ENCODE measurements around the gene TM9SF1. TPM values are rescaled to one million over a fixed set of nuclear protein-coding genes. Genes with fewer than 3 reads are reported as not detected.

TM9SF1 gene
- total RNA-seq, 1 experiment from 2014 or later = 31.3 TPM

- DNase-seq = no peak
- Histone ChIP-seq H3K36me3 (ENCODE audit: insufficient read depth, low read length) (0 out of 2 replicates have a peak, but pooled peaks cover 12% of the 10 kb centered on the region), H3K9me2 (replicated peaks; ENCODE audit: insufficient read depth, low read length) (no peaks in the 10 kb centered on the region), H3K27ac (ENCODE audit: low read length) (peak overlapping the region; percentile 52), H3K27me3 (ENCODE audit: low read length) (no peaks in the 10 kb centered on the region), H3K4me1 (ENCODE audit: low read length) (peaks cover 7% of the 10 kb centered on the region), H3K9me3 (ENCODE audit: low read length) (no peaks in the 10 kb centered on the region), H3K79me2 (ENCODE audit: low read length) (peaks cover 15% of the 10 kb centered on the region), H4K20me1 (ENCODE audit: insufficient read depth, low read depth, low read length) (no peaks in the 10 kb centered on the region), H3K4me3 (ENCODE audit: low read length) (peak overlapping the region; percentile 64), H3K9ac (ENCODE audit: low read length) (peak overlapping the region; percentile 75), H2AFZ (ENCODE audit: low read length) (no peak overlapping the region), H3K4me2 (ENCODE audit: low read depth, low read length, poor library complexity, severe bottlenecking) (peak overlapping the region; percentile 70)
These were observed 22.9 kb downstream of the TM9SF1 start for GRCh38 chr14:24172261-24172860.

DNA sequence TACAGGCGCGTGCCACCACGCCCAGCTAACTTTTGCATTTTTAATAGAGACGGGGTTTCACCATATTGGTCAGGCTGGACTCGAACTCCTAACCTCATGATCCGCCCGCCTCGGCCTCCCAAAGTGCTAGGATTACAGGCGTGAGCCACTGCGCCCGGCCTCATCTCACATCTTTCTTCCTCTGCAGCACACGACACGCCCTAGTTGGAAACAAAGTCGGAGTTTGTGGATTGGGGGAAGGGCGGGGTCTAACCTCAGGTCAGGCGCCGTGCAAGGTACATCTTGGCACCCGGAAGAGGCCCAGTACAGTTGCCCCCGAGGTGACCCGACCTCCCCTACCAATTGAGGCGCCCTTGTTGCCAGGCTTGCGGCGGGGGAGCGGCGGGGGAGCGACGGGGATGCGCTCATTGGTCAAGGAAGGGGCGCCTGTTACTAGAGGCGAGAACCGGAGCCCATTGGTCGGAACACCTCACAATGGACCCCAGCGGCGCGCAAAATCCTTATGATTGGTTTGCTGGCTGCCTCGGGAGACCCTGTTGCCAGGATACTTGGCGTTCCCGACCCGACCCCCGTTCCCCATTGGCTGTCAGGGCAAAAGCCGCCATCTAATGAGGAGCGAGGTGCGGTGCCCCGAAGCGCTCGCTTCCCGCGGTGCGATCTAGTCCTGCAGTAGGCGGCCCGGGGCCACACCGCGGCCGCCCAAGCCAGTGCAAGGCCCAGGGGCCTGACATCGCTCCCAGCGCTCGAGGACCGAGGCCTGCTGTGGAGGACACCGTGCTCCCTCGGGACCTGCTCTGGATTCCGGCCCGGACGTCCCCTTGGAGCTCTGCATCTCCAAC lies 23.6 kb downstream of the TM9SF1 start, which contains the start of gene REC8:
Gene REC8, plus strand, starts transcription at position 659 of the 839 bp plus-strand sequence. CDS start 473 bp downstream, outside the sequence.
- Histone ChIP-seq H3K9me3 (ENCODE audit: low read length) (no peaks in the 10 kb centered on the region), H2AFZ (ENCODE audit: low read length) (0 out of 2 replicates have a peak within 1 kb of the TSS, but pooled peaks have one; percentile 22), H3K4me3 (ENCODE audit: low read length) (peak within 1 kb of the TSS; percentile 64), H3K4me2 (ENCODE audit: low read depth, low read length, poor library complexity, severe bottlenecking) (peak within 1 kb of the TSS; percentile 70), H3K27ac (ENCODE audit: low read length) (peak within 1 kb of the TSS; percentile 52), H3K79me2 (ENCODE audit: low read length) (peaks cover 15% of the 10 kb centered on the region), H3K9ac (ENCODE audit: low read length) (peak within 1 kb of the TSS; percentile 75), H3K27me3 (ENCODE audit: low read length) (no peaks in the 10 kb centered on the region), H3K9me2 (replicated peaks; ENCODE audit: insufficient read depth, low read length) (no peaks in the 10 kb centered on the region), H3K4me1 (ENCODE audit: low read length) (peaks cover 7% of the 10 kb centered on the region), H4K20me1 (ENCODE audit: insufficient read depth, low read depth, low read length) (no peaks in the 10 kb centered on the region), H3K36me3 (ENCODE audit: insufficient read depth, low read length) (0 out of 2 replicates have a peak, but pooled peaks cover 5% of the 10 kb centered on the region)
- DNase-seq = peak; percentile 96

DNA sequence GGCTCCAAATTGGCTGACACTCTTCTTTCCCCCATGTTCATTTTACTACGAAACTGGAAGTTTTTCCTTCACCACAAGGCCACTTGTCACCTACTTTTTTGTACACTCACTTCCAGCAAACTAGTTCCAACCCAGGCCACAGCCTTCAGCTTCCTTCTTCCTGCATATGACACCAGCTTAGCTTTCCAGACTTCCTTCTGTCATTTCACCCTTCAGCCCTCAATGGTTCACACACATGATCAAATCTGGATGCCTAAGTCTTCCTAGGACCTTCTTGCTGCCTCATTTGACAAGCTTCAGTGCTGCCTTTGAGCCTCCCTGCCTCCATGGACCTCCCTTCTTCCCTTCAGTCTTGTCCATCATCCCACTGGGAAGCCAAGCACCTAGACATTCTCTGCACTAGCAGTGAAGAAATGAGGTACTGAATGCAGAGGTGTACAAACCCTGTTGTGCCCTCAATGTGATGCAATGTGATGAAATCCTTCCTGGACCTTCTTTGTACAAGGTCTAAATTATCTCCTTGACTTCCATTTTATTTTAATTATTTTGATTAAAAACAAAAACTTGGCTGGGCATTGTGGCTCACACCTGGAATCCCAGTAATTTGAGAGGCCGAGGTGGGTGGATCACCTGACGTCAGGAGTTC lies 27.6 kb downstream of the TM9SF1 start:
- H3K9ac ChIP-seq (ENCODE audit: low read length) = no peak overlapping the region
- H3K9me2 ChIP-seq (replicated peaks; ENCODE audit: insufficient read depth, low read length) = no peaks in the 10 kb centered on the region
- H3K36me3 ChIP-seq (ENCODE audit: insufficient read depth, low read length) = peaks cover 34% of the 10 kb centered on the region; the same call in 1 of the 2 replicates
- no peak for DNase-seq
- no peak overlapping the region for H3K4me3 ChIP-seq (ENCODE audit: low read length)
- H3K27me3 ChIP-seq (ENCODE audit: low read length) = no peaks in the 10 kb centered on the region
- no peak overlapping the region for H3K27ac ChIP-seq (ENCODE audit: low read length)
- H3K9me3 ChIP-seq (ENCODE audit: low read length) = no peaks in the 10 kb centered on the region
- no peaks in the 10 kb centered on the region for H4K20me1 ChIP-seq (ENCODE audit: insufficient read depth, low read depth, low read length)
- H2AFZ ChIP-seq (ENCODE audit: low read length) = no peak overlapping the region
- peaks cover 11% of the 10 kb centered on the region for H3K79me2 ChIP-seq (ENCODE audit: low read length)
- H3K4me1 ChIP-seq (ENCODE audit: low read length) = no peaks in the 10 kb centered on the region; the same call in 1 of the 2 replicates
- H3K4me2 ChIP-seq (ENCODE audit: low read depth, low read length, poor library complexity, severe bottlenecking) = no peak overlapping the region

DNA sequence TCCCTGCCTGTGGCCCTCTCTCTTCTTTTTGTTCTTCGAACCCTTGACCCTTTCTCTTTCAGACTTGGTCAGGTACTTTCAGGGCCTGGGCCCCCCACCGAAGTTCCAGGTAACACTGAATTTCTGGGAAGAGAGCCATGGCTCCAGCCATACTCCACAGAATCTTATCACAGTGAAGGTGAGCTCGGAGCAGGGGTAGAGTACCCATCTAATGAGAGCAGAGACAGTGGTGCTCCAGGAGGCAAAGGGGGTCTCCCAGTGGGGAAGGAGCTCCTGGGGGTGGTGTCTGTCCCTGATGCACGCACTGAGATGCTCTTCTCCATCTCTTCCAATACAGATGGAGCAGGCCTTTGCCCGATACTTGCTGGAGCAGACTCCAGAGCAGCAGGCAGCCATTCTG lies 29.5 kb downstream of the TM9SF1 start:
- no peak overlapping the region for H3K4me2 ChIP-seq (ENCODE audit: low read depth, low read length, poor library complexity, severe bottlenecking)
- peaks cover 15% of the 10 kb centered on the region for H3K4me1 ChIP-seq (ENCODE audit: low read length)
- no peaks in the 10 kb centered on the region for H3K9me3 ChIP-seq (ENCODE audit: low read length)
- no peaks in the 10 kb centered on the region for H3K9me2 ChIP-seq (replicated peaks; ENCODE audit: insufficient read depth, low read length)
- H3K27me3 ChIP-seq (ENCODE audit: low read length) = no peaks in the 10 kb centered on the region
- DNase-seq = no peak
- peaks cover 17% of the 10 kb centered on the region for H3K79me2 ChIP-seq (ENCODE audit: low read length)
- H3K27ac ChIP-seq (ENCODE audit: low read length) = no peak overlapping the region
- no peak overlapping the region for H3K9ac ChIP-seq (ENCODE audit: low read length)
- H3K4me3 ChIP-seq (ENCODE audit: low read length) = no peak overlapping the region
- H2AFZ ChIP-seq (ENCODE audit: low read length) = no peak overlapping the region
- peaks cover 38% of the 10 kb centered on the region; the same call in 1 of the 2 replicates for H3K36me3 ChIP-seq (ENCODE audit: insufficient read depth, low read length)
- H4K20me1 ChIP-seq (ENCODE audit: insufficient read depth, low read depth, low read length) = no peaks in the 10 kb centered on the region

- peaks cover 21% of the 10 kb centered on the region for H3K4me1 ChIP-seq (ENCODE audit: low read length)
- H4K20me1 ChIP-seq (ENCODE audit: insufficient read depth, low read depth, low read length) = no peaks in the 10 kb centered on the region
- peaks cover 17% of the 10 kb centered on the region for H3K79me2 ChIP-seq (ENCODE audit: low read length)
- no peak overlapping the region for H3K4me3 ChIP-seq (ENCODE audit: low read length)
- H3K9me3 ChIP-seq (ENCODE audit: low read length) = no peaks in the 10 kb centered on the region
- H2AFZ ChIP-seq (ENCODE audit: low read length) = no peak overlapping the region
- H3K27ac ChIP-seq (ENCODE audit: low read length) = no peak overlapping the region
- no peaks in the 10 kb centered on the region for H3K27me3 ChIP-seq (ENCODE audit: low read length)
- H3K4me2 ChIP-seq (ENCODE audit: low read depth, low read length, poor library complexity, severe bottlenecking) = no peak overlapping the region
- DNase-seq = no peak
- no peaks in the 10 kb centered on the region for H3K9me2 ChIP-seq (replicated peaks; ENCODE audit: insufficient read depth, low read length)
- H3K36me3 ChIP-seq (ENCODE audit: insufficient read depth, low read length) = peaks cover 44% of the 10 kb centered on the region; the same call in 1 of the 2 replicates
- H3K9ac ChIP-seq (ENCODE audit: low read length) = no peak overlapping the region
These were observed 30.7 kb downstream of the TM9SF1 start for GRCh38 chr14:24164518-24164991.

- Histone ChIP-seq H3K4me3 (ENCODE audit: low read length) (peak overlapping the region; percentile 76), H3K9me3 (ENCODE audit: low read length) (no peaks in the 10 kb centered on the region), H3K27ac (ENCODE audit: low read length) (peak overlapping the region; percentile 77), H2AFZ (ENCODE audit: low read length) (no peak overlapping the region), H3K4me2 (ENCODE audit: low read depth, low read length, poor library complexity, severe bottlenecking) (peak overlapping the region; percentile 91), H3K36me3 (ENCODE audit: insufficient read depth, low read length) (peaks cover 52% of the 10 kb centered on the region; the same call in 1 of the 2 replicates), H3K27me3 (ENCODE audit: low read length) (no peaks in the 10 kb centered on the region), H3K9ac (ENCODE audit: low read length) (peak overlapping the region; percentile 88), H3K79me2 (ENCODE audit: low read length) (peaks cover 17% of the 10 kb centered on the region), H4K20me1 (ENCODE audit: insufficient read depth, low read depth, low read length) (no peaks in the 10 kb centered on the region), H3K9me2 (replicated peaks; ENCODE audit: insufficient read depth, low read length) (no peaks in the 10 kb centered on the region), H3K4me1 (ENCODE audit: low read length) (peaks cover 21% of the 10 kb centered on the region)
- no peak for DNase-seq
These were observed 33.1 kb downstream of the TM9SF1 start for GRCh38 chr14:24162093-24162492.

DNA sequence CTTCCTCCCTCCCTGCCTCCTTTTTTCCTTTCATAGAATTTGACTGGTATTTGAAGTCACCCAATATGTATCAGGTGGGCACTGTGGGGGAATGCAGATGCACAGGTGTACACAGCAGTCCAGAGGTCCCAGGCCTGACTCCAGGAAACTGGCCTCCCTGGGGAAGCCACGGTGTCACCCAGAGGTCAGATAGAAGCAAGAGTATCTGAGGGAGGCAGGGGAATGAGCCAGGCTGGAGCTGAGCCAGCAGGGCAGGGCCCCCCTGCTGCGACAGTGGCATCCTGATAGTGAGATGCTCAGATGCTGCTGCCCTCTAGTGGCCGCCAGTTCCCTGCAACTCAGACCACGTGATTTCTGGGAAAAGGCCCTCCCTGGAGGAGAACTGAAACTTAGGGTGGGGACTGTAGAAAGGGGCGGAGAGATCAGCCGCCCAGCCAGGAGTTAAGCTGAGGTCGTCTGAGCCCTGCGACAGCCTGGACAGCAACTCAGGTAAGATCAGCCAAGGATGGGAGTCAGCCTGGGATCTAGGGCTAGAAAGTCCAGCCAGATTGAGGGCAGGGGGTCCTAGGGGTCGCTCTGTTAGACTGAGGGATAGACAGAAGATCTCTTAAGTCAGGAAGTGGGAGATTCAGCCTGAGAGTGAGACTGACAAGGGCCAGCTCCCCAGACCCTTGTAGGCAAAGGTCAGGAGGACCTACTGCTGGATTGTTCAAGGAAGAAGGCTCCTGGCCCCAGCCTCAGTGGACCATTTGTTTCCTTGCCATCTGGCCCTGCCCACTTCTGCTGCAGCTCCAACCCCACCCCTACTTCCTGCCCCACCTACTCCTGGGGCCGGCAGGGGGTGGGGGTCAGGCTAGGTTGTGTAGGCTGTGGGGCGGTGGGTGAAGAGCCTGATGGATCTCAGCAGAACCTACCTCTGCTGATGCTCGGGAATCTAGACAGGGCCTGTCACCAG lies 34.1 kb downstream of the TM9SF1 start, which contains the start of gene IRF9:
Gene IRF9, plus strand, starts transcription at position 416 of the 955 bp plus-strand sequence. CDS start 880 bp downstream, outside the sequence.
- Histone ChIP-seq H3K9me2 (replicated peaks; ENCODE audit: insufficient read depth, low read length) (no peaks in the 10 kb centered on the region), H2AFZ (ENCODE audit: low read length) (no peak within 1 kb of the TSS), H3K4me1 (ENCODE audit: low read length) (peaks cover 21% of the 10 kb centered on the region), H3K79me2 (ENCODE audit: low read length) (peaks cover 17% of the 10 kb centered on the region), H3K27ac (ENCODE audit: low read length) (peak within 1 kb of the TSS; percentile 77), H3K4me3 (ENCODE audit: low read length) (peak within 1 kb of the TSS; percentile 76), H3K27me3 (ENCODE audit: low read length) (no peaks in the 10 kb centered on the region), H3K9ac (ENCODE audit: low read length) (peak within 1 kb of the TSS; percentile 88), H3K4me2 (ENCODE audit: low read depth, low read length, poor library complexity, severe bottlenecking) (peak within 1 kb of the TSS; percentile 91), H3K9me3 (ENCODE audit: low read length) (no peaks in the 10 kb centered on the region), H3K36me3 (ENCODE audit: insufficient read depth, low read length) (peaks cover 56% of the 10 kb centered on the region; the same call in 1 of the 2 replicates), H4K20me1 (ENCODE audit: insufficient read depth, low read depth, low read length) (no peaks in the 10 kb centered on the region)
- DNase-seq = peak; percentile 99
